ENCODE data around the gene PAWR.
"Not testable (repeated sequence)": the region's sequence is repeated elsewhere in the genome, so short reads cannot be mapped to it uniquely, and the experiment has no call there.

- not testable (repeated sequence) for TF ChIP-seq CSDC2 (CRISPR knock-in tag; IDR thresholded peaks at IDR 0.05); ZC3H10 (CRISPR knock-in tag; IDR thresholded peaks at IDR 0.05); ZNF565 (CRISPR knock-in tag; conservative IDR thresholded peaks at IDR 0.05; ENCODE audit: low read depth); ARNTL (CRISPR knock-in tag; IDR thresholded peaks at IDR 0.05; ENCODE audit: borderline replicate concordance, low read depth); PATZ1 (CRISPR knock-in tag; IDR thresholded peaks at IDR 0.05; ENCODE audit: borderline replicate concordance); GLIS3 (CRISPR knock-in tag; IDR thresholded peaks at IDR 0.05); RARB (CRISPR knock-in tag; IDR thresholded peaks at IDR 0.05); PPARA (CRISPR knock-in tag; IDR thresholded peaks at IDR 0.05; ENCODE audit: borderline replicate concordance); ZFP30 (CRISPR knock-in tag; IDR thresholded peaks at IDR 0.05); OSR1 (CRISPR knock-in tag; IDR thresholded peaks at IDR 0.05); BACH2 (CRISPR knock-in tag; IDR thresholded peaks at IDR 0.05; ENCODE audit: borderline replicate concordance); TOX (CRISPR knock-in tag; IDR thresholded peaks at IDR 0.05; ENCODE audit: borderline replicate concordance)
These were observed 125.9 kb downstream of the PAWR start for GRCh38 chr12:79564727-79565350.
